ENCODE results near the gene F12.

Gene F12

GRCh38 chr5:177366528-177367322, 42.6 kb downstream of the F12 start:
- no peak for DNase-seq (ENCODE audit: low read depth)
- no peak for TF ChIP-seq CTCF (IDR thresholded peaks at IDR 0.05; ENCODE audit: low read depth, low read length, missing control alignments)
- no peak overlapping the region for H3K4me3 ChIP-seq (ENCODE audit: low read depth, low read length)

- TF ChIP-seq CTCF (IDR thresholded peaks at IDR 0.05; ENCODE audit: low read depth, low read length, missing control alignments) = no peak
- H3K4me3 ChIP-seq (ENCODE audit: low read depth, low read length) = no peak overlapping the region
- DNase-seq (ENCODE audit: low read depth) = no peak
These were observed 43.4 kb downstream of the F12 start for GRCh38 chr5:177365845-177366527.

- DNase-seq (ENCODE audit: low read depth) = peak; percentile 59
- no peak for TF ChIP-seq CTCF (IDR thresholded peaks at IDR 0.05; ENCODE audit: low read depth, low read length, missing control alignments)
- H3K4me3 ChIP-seq (ENCODE audit: low read depth, low read length) = no peak overlapping the region
These were observed 45.0 kb downstream of the F12 start for GRCh38 chr5:177364159-177364962.

- no peak for TF ChIP-seq CTCF (IDR thresholded peaks at IDR 0.05; ENCODE audit: low read depth, low read length, missing control alignments)
- DNase-seq (ENCODE audit: low read depth) = no peak
- H3K4me3 ChIP-seq (ENCODE audit: low read depth, low read length) = peak overlapping the region; percentile 45; the same call in 1 of the 2 replicates
These were observed 45.8 kb downstream of the F12 start for GRCh38 chr5:177363565-177363964.

- peak overlapping the region; percentile 45 for H3K4me3 ChIP-seq (ENCODE audit: low read depth, low read length)
- no peak for DNase-seq (ENCODE audit: low read depth)
- TF ChIP-seq CTCF (IDR thresholded peaks at IDR 0.05; ENCODE audit: low read depth, low read length, missing control alignments) = no peak
These were observed 46.5 kb downstream of the F12 start for GRCh38 chr5:177362610-177363507.

GRCh38 chr5:177362292-177362609, 47.1 kb downstream of the F12 start:
- no peak for TF ChIP-seq CTCF (IDR thresholded peaks at IDR 0.05; ENCODE audit: low read depth, low read length, missing control alignments)
- DNase-seq (ENCODE audit: low read depth) = no peak
- H3K4me3 ChIP-seq (ENCODE audit: low read depth, low read length) = peak overlapping the region; percentile 45; the same call in 1 of the 2 replicates
